Measurements from ENCODE around the gene LRP5.

GRCh38 chr11:68282141-68282860 is 30.1 kb upstream of the LRP5 start:
- TF ChIP-seq POLR2A (IDR thresholded peaks at IDR 0.05) (no peak), CTCF (IDR thresholded peaks at IDR 0.05) (no peak)
